T47D (cell line): Measurements from ENCODE around the gene SLC6A9.
A peak's percentile ranks its signal among the peaks of the same experiment; 100 is the strongest.

Experiments
- DNase-seq, 2 experiments: peaks; one replicate each; pipeline versions ENCODE4 v3.0.0 to v3.0.0-alpha.2; 2011 to 2012; ENCODE audit warnings: low read depth in 1 of 2, low spot score in 1 of 2
- JUND ChIP-seq: IDR thresholded peaks from 2 replicates; pipeline ENCODE4 v1.6.1; 2012; ENCODE audit warnings: low read depth
- in situ Hi-C: cut with HindIII; loops from 2 replicates; pipeline ENCODE4 v1.10.0; 2016; ENCODE audit warnings: low sequenced_read_pairs, low pct_unique_long_range_greater_than_20kb

Gene SLC6A9

DNA sequence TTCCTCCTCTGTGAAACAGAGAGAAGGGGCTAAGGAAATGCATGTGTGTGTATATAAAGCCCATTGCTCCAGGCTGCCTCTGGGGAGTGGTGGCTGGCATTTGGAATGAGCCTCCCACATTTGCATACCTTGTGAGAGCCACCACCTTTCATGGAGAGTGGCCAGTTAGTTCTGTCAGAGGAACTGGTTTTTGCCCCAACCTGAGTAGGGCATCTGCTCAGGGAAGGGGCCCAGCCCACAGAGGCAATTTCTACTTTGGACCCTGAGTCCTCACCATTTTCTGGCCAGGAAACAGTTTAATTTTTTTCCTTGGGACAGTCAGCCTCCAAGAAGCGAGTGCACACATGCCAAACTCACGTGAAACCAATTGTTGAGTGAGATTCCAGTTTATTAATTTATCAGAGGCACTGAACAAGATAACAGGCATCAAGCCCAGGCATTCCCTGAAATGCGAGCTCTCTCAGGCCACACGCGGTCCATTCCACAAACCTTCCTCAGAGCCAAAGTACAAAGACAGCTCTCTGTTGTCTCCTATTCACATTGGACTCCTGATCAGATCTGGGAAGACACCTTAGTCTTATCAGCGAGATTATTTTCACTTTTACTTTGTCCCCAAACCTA, 1.0 kb upstream of the SLC6A9 start:
- no peak for TF ChIP-seq JUND
- peak in 1 of 2 experiments; percentile 63 for DNase-seq
- in situ Hi-C loops: no loop called here

DNA sequence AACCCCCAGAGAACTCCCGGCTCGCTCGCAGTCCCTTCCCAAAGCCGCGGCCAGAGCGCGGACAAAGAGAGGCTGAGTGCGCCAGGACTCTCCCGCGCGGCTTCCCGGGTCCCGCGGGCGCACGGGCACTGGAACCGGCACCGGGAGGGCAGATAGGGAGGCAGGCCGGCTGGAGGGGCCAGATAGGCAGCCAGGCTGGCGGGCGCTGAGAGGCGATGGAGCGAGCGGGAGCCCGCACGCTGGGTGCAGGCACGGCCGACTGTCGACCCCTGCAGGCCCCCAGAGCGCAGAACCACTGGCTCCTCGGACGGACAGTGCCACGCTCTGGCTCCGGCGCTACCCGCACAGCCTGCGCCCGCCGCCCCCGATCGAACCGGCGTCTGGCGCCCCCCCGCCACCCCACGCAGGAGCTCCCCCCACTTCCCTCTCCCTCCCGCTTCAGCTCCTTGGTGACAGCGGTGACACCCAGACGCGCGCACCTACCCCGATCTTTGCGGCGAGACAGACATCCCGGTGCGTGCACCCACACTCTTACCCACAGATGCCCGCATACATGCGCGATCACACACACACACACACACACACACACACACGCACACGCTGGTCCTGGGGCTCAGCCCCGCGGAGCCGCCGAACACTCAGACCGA, 534 bp downstream of the SLC6A9 start:
- DNase-seq: no peak
- in situ Hi-C loops: no loop called here
- no peak for TF ChIP-seq JUND

DNA sequence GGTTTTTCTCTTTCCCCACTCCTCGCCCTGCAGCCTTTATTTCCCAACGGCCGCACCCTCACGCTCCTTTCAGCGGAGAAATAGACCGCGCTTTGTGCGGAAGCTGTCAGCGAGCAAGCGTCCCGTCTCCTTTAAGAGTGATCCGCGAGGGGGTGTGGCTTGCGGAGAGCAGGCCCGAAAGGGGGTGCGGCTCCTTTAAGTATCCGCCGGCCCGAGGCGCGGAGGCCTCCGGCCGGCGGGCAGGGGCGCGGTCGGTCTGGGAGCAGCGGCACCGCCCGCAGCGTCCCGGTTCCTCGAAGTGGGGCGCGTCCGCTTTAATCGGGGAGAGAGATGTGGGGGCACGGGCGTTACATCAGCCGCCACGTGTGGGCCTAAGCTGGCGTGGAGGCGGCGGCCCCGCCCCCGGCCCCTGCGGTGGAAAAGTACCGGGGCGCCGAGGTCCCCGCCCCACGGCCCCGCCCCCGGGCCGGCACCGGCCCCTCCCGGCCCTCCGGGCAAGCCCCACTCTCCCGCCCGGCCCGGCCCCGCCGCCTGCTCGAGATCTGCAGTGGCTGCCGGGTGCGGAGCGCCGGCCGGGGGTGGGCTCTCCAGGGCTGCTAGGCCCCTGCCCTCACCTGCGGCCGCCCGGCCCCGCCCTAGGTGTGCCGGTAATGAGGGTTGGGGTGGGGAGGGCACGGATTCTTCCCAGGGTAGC, 1.2 kb downstream of the SLC6A9 start:
- in situ Hi-C loops: no loop called here
- peak; percentile 71 to 86 for DNase-seq
- no peak for TF ChIP-seq JUND

DNA sequence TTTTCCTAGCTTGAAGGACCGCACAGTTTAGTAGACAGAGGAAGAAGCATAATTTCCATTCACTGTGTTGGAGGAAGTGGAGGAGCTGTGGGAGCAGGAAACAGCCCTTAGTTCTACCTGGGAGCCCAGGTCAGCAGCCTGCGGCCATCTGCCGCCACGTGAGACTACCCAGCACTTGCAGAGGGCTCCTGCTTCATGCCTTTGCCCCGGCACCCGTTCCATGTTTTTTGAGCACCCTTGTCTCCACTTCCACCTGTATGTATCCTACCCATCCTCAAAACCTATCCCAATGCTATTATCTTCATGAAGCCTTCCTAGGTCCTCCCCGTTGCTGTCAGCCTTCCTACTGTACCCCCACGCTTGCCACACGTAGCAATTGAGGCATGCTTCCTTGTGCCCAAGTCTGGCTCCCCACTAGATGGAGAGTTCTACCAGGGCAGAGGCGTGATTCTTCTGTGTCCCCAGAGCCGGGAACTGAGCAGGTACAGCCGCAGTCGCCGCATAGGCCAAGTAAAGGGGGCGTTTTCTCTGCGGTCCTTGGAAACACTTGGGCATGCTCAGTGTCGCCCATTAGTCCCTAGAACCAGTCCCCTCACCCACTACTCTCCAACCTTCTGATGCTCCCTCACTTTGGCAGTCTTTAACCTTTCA, 1.9 kb downstream of the SLC6A9 start:
- in situ Hi-C loops: no loop called here
- no peak for DNase-seq
- no peak for TF ChIP-seq JUND

DNA sequence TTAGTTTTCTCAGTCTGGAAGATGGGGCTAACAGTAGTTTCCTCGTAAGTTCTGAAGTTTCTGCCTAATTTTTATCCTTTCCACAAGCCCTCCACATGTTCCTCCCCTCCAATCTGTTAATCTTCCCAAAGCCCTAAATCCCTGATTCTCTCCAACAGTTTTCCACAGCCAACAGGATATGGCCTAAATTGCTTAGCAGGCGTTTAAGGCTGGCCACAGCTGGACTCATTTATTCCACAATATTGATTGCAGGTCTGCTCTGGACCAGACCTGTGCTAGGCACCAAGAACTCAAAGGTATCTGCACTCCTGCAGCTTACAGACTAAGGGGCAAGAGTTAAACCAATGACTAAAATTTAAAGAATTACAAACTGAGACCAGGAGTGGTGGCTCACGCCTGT, 3.9 kb downstream of the SLC6A9 start:
- no peak for DNase-seq
- TF ChIP-seq JUND: no peak
- in situ Hi-C loops: no loop called here

DNA sequence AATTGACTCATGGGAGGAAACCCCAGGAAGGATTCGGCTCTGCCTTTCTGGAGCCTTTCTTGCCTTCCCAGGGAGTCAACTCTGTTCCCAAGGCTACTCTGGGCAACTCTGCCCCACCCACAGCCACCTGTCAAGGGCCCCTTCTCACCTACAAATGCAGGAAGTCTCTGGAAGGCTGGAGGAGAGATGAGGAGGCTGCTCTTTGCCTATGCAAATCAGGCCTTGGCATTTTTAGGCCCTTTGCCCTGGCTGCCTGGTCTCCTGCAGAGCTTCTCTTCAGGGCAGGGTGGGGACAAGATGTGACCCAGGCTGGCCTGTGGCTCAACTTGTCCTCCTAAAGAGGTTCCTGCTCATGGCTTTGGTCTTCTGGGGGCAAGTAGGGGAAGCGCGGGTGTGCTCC, 5.4 kb downstream of the SLC6A9 start:
- TF ChIP-seq JUND: no peak
- in situ Hi-C loops: no loop called here
- DNase-seq: no peak

DNA sequence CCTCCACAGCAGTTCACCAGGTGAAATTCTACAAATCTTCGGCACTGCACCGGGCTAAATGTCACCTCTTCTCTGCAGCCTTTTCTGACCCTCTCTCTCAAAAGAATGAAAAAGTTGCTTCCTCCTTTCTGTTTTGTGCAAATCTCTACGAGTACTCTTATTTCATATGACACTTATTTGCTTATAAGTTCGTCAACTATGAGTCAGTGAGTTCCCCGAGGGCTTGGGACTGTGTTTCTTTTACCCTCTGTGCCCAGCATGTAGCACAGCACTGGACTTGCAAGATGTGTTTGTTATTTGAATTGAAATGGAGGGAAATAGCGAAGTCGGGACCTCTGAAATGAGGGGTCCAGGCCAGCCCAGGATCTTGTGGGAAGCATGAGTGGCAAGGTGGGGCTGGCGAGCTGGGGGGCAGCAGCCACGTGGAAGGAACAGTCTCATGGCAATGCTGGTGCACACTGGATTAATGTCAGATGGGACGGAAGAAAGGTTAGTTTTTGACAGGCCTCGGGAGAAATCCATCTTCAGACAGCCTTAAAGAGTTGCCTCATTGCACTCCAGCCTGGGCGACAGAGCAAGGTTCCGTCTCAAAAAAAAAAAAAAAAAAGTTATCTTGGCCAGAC, 6.2 kb downstream of the SLC6A9 start:
- no peak for TF ChIP-seq JUND
- in situ Hi-C loops: no loop called here
- peak in 1 of 2 experiments; percentile 55 for DNase-seq

DNA sequence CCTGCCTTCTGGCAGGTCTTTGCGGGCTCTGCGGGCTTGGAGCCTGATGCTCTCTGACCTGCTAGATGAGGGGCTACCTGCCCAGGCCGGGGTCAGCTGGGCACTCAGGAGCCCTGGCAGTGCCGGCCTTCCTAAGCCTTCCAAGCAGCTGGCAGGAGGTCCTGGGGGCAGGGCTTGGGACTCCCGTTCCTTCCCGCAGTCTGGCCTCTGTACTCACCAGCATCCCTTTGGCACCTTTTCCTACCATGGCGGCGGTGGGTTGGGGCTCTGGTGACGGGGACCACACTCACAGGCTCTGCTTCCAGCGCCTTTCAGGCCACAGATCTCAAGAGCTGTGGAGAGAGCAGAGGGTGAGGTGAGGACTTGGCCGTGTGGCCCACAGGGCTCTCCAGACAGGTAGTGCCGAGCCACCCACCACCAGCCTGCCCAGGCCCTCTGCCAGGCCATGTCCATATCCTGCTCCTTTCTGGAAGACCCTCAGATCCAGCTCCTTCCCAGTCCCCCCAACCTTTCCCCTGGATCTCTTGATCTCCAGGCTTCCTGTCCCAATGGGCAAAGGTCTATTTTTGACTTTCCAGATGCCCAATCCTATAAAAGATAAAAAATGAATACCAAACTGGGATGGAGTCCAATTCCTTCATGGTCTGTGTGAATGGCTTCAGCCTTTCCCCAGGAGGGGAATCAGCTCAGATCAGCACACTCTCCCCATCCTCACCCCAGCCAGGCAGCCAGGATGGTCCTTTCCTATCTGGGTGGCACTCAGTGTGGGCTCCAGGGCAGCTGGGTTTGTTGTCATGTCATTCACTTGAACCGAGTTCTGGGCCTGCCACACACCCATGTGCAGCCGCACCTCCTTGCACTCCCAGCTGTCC, 7.0 kb downstream of the SLC6A9 start:
- in situ Hi-C loops: no loop called here
- DNase-seq: no peak
- TF ChIP-seq JUND: no peak

DNA sequence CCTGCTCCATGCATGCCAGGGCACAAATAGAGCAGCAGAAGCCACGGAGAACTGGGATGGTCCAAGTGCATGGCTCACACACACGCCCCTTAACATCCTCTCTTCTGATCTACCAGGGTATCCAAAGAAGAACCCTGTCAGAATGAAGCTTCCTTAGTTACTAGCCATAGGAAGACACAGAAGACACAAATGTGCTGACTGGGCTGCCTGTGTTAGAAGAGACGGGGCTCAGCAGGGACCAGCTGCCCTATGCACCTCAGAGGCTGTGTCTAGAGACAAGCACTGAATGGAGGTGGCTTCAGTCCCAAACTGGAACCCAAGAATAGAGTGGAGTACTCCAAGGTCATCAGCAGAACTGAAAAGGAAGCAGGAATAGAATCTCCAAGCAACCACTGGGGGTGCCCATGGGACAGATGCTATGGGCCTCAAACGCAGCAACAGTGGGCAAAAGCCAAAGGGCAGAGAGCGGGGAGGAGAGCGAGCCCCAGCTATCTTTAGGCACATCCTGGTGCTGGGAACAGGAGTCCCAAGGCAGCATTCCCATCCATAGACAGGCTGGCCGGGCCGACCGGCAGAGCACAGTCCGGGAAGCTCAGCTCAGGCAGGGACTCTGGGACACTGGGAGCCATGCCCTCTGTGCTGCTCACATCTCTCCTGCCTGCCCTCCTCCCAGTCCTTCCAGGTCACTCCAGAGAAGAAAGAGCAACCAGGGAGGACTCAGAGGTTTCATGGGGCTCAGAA, 9.5 kb downstream of the SLC6A9 start:
- DNase-seq: no peak
- TF ChIP-seq JUND: no peak

DNA sequence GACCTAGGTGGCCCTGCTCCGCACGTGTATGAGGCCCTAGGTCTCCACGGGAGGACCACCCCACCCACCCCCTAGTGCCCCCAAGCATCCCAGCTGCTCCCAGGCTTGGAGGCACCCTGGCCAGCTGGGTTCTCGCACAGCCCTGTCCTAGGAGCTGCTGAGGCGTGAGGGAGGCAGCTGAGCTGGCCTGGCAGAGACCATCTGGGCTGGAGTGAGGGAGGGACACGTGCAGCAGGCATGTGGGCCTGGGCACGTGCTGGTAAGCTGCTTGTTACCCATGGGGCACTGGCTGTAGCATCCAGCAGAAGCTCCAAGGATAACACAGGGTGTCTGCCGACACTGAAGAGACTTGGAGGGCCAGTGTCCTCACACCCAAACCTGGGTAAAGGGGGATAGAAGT, 10.1 kb downstream of the SLC6A9 start:
- no peak for TF ChIP-seq JUND
- in situ Hi-C loops: no loop called here
- no peak for DNase-seq

More for the DNA sequence above, 9.5 kb downstream of the SLC6A9 start:
- in situ Hi-C loops: no loop called here

DNA sequence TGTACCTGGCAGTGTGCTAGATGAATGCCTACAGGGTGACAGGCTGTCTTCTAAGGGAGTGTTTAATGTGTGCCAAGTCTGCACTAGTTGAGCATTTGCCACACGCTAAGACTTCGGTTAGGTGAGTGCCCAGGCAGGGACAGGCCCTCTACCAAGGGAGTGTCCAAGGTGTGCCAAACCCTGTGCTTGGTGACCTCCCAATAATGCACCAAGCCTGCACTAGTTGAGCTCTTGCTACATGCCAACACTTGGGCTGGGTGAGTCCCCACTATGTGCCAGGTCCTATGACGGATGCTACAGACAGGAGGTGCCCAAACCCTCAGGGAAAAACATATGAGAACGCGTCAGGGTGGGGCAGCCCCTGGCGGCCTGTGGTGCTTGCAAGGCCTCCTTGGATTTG, 10.8 kb downstream of the SLC6A9 start:
- in situ Hi-C loops: no loop called here
- no peak for TF ChIP-seq JUND
- DNase-seq: no peak
